Endodermal cell (in vitro differentiated cells): ENCODE results near the gene ZNF775. TPM values are rescaled to one million over a fixed set of nuclear protein-coding genes. Genes with fewer than 3 reads are reported as not detected.

ENCODE experiments used
- DNase-seq: peaks from one replicate; pipeline ENCODE4 v3.0.0-alpha.2; 2017
- H3K27ac ChIP-seq: 2 replicates; pipeline ENCODE4 v1.5.1; 2013; ENCODE audit warnings: mild to moderate bottlenecking, low read depth, low read length, moderate library complexity
- H3K27me3 ChIP-seq: 2 replicates; pipeline ENCODE4 v1.6.1; 2013; ENCODE audit warnings: mild to moderate bottlenecking, low read length, moderate library complexity; ENCODE audit not compliant: insufficient read depth, control insufficient read depth, poor library complexity, severe bottlenecking
- H3K36me3 ChIP-seq: 2 replicates; pipeline ENCODE4 v1.7.0; 2013; ENCODE audit warnings: mild to moderate bottlenecking, low read length, moderate library complexity; ENCODE audit not compliant: control insufficient read depth, insufficient read depth
- H3K4me1 ChIP-seq: one replicate; pipeline ENCODE4 v1.7.0; 2013; ENCODE audit warnings: low read length; ENCODE audit not compliant: control insufficient read depth, insufficient read depth
- H3K4me3 ChIP-seq: 2 replicates; pipeline ENCODE4 v1.5.1; 2013; ENCODE audit warnings: mild to moderate bottlenecking, low read length, moderate library complexity
- H3K9ac ChIP-seq: 2 replicates; pipeline ENCODE4 v1.6.1; 2013; ENCODE audit warnings: mild to moderate bottlenecking, low read length, moderate library complexity; ENCODE audit not compliant: poor library complexity, severe bottlenecking; ENCODE audit errors: extremely low read depth
- H3K9me3 ChIP-seq: 2 replicates; pipeline ENCODE4 v1.6.1; 2013; ENCODE audit warnings: mild to moderate bottlenecking, low read length, moderate library complexity; ENCODE audit not compliant: control insufficient read depth
- H3K27ac Mint-ChIP-seq: 2 replicates; pipeline ENCODE4 v1.8.0; 2020; ENCODE audit warnings: mixed read lengths
- H3K27me3 Mint-ChIP-seq: 2 replicates; pipeline ENCODE4 v1.8.0; 2021; ENCODE audit warnings: mild to moderate bottlenecking, mixed read lengths; ENCODE audit not compliant: insufficient read depth
- H3K36me3 Mint-ChIP-seq: 2 replicates; pipeline ENCODE4 v1.8.0; 2020; ENCODE audit warnings: low read depth, mixed read lengths
- H3K4me1 Mint-ChIP-seq: 2 replicates; pipeline ENCODE4 v1.8.0; 2020; ENCODE audit warnings: mixed read lengths
- H3K4me3 Mint-ChIP-seq: 2 replicates; pipeline ENCODE4 v1.8.0; 2020; ENCODE audit warnings: mild to moderate bottlenecking, moderate library complexity, mixed read lengths
- H3K9me3 Mint-ChIP-seq: 2 replicates; pipeline ENCODE4 v1.8.0; 2020; ENCODE audit warnings: mild to moderate bottlenecking, mixed read lengths
- WGBS, 2 experiments: methylation state at CpG; one replicate each; pipeline versions ENCODE4 v1.1.5 to v1.1.7; 2013; ENCODE audit warnings: missing lambda C conversion rate in 2 of 2, mixed read lengths in 1 of 2; ENCODE audit not compliant: insufficient coverage in 1 of 2, insufficient read length in 1 of 2; 5-methylcytosine and 5-hydroxymethylcytosine counted together
- total RNA-seq, 2 donors: library from RNA; stranded (reverse); fragmentation: NEBNext Ultra II Directional in 1 of 2; extraction: Animal tissue kit (Norgen Biotek cat#: 25700) in 1 of 2; gene quantifications; 2 replicates in 1 of 2; 3 replicates in 1 of 2; pipeline ENCODE4 v1.2.1, GENCODE V29; 2021
- TF ChIP-seq, protein P1 (sequence below): fragments of 200-600 bp; sonication (generic); conservative IDR thresholded peaks from 2 replicates; pipeline ENCODE4 v1.5.0; 2021; ENCODE audit warnings: antibody characterized with exemption, mild to moderate bottlenecking

Gene ZNF775
- total RNA-seq, 2 donors from 2014 or later, result 10.0 to 11.3 TPM

DNA sequence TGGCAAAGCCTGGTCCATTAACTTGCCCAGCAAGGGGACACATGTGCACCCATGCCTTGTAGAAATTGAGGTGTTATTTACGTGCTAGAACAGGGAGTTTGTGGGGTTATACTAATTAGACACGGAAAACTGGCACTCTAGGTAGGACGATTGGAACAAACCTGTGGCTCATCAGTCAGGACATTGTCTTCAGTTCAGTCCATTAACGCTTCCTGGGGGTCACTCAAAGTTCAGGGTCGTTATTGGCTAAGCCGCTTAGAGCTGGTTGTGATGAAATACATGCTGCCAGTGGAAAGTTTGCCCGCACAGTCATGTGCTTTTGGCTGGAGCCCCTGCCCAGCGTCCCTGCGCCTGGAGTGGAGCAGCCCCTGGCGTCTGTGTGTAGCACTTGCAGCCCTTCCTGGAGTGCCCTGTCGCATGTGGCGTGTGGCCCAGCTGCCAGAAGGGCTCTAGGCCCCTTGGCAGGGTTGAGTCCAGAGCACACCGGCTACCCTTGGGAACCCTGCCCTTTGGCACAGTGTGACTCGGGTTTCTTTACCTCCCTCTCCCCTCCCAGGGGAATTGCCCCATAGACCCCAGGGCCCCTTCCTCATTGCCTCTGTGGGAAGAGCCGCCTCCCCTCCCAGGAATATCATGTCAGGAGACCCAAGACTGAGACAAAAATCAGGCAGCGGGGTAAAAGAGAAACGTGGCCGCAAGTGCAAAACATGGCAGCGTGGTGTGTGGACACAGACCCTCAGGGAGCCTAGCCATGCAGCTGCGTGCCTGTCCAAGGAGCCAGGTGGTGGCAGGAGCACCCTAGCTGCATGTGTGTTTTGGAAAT is 9.8 kb downstream of the ZNF775 start:
- H3K27ac Mint-ChIP-seq, result peak overlapping the region; percentile 16
- 90 to 94% methylated on average over 13 to 20 of the region's 20 CpGs for WGBS, 2 experiments
- Histone ChIP-seq H3K27ac (no peak overlapping the region), H3K27me3 (no peaks in the 10 kb centered on the region), H3K9ac (no peak overlapping the region), H3K9me3 (no peaks in the 10 kb centered on the region), H3K36me3 (peaks cover 6% of the 10 kb centered on the region), H3K4me1 (peaks cover 5% of the 10 kb centered on the region), H3K4me3 (no peak overlapping the region)
- no peak overlapping the region for H3K4me3 Mint-ChIP-seq
- peaks cover 33% of the 10 kb centered on the region for H3K36me3 Mint-ChIP-seq
- peaks cover 14% of the 10 kb centered on the region for H3K4me1 Mint-ChIP-seq
- TF ChIP-seq, protein P1, sequence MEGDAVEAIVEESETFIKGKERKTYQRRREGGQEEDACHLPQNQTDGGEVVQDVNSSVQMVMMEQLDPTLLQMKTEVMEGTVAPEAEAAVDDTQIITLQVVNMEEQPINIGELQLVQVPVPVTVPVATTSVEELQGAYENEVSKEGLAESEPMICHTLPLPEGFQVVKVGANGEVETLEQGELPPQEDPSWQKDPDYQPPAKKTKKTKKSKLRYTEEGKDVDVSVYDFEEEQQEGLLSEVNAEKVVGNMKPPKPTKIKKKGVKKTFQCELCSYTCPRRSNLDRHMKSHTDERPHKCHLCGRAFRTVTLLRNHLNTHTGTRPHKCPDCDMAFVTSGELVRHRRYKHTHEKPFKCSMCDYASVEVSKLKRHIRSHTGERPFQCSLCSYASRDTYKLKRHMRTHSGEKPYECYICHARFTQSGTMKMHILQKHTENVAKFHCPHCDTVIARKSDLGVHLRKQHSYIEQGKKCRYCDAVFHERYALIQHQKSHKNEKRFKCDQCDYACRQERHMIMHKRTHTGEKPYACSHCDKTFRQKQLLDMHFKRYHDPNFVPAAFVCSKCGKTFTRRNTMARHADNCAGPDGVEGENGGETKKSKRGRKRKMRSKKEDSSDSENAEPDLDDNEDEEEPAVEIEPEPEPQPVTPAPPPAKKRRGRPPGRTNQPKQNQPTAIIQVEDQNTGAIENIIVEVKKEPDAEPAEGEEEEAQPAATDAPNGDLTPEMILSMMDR, result peak; percentile 71
- H3K9me3 Mint-ChIP-seq, result no peaks in the 10 kb centered on the region
- peak; percentile 83 for DNase-seq
- H3K27me3 Mint-ChIP-seq, result no peaks in the 10 kb centered on the region

DNA sequence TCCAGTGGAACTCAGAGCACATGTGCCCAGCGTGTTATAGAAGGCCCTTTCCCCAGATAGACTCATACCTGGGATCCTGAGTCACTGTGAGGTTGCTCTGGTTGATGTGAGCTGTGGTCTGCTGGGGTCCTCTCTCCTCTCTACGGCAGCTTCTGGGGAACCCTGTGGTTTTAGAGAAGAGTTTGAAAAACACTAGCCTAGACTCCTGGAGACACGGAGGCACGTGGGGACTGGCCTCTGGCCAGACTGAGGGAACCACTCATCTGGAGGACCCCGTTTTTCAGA is 10.3 kb downstream of the ZNF775 start:
- no peaks in the 10 kb centered on the region for H3K27me3 ChIP-seq
- peaks cover under 1% of the 10 kb centered on the region for H3K4me1 ChIP-seq
- H3K27ac ChIP-seq, result no peak overlapping the region
- Mint-ChIP-seq H3K4me3 (no peak overlapping the region), H3K27me3 (no peaks in the 10 kb centered on the region), H3K36me3 (peaks cover 33% of the 10 kb centered on the region), H3K9me3 (no peaks in the 10 kb centered on the region), H3K4me1 (peaks cover 11% of the 10 kb centered on the region), H3K27ac (no peak overlapping the region)
- H3K9ac ChIP-seq, result no peak overlapping the region
- no peaks in the 10 kb centered on the region for H3K9me3 ChIP-seq
- TF ChIP-seq, protein P1, result no peak
- no peak overlapping the region for H3K4me3 ChIP-seq
- DNase-seq, result no peak
- H3K36me3 ChIP-seq, result peaks cover 6% of the 10 kb centered on the region
- 89 to 91% methylated on average over 2 to 5 of the region's 5 CpGs for WGBS, 2 experiments

DNA sequence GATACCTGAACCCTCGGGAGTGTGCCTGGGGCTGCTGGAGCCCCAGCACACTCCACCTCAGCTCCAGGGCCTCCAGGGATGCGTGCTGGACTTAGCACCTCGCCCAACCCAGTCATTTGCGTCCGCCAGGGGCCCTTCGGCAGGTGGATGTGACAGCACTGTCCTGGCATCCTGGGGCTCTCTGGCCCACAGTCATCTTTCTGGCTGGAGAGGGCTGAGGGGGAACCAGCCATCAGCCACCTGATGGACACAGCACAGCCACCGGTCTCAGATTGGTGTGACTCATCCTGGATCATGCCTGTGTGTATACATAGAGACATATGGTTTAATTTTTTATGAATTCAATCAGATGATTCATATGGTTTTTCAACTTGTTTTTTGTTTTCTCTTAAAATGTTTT is 11.1 kb downstream of the ZNF775 start:
- no peaks in the 10 kb centered on the region for H3K9me3 ChIP-seq
- no peaks in the 10 kb centered on the region for H3K4me1 ChIP-seq
- Mint-ChIP-seq H3K36me3 (peaks cover 33% of the 10 kb centered on the region), H3K27me3 (no peaks in the 10 kb centered on the region), H3K4me3 (no peak overlapping the region), H3K4me1 (peaks cover 7% of the 10 kb centered on the region), H3K27ac (no peak overlapping the region), H3K9me3 (no peaks in the 10 kb centered on the region)
- 94 to 96% methylated on average over 5 to 7 of the region's 7 CpGs for WGBS, 2 experiments
- TF ChIP-seq, protein P1, result no peak
- peaks cover 6% of the 10 kb centered on the region for H3K36me3 ChIP-seq
- H3K27me3 ChIP-seq, result no peaks in the 10 kb centered on the region
- no peak overlapping the region for H3K4me3 ChIP-seq
- no peak for DNase-seq
- no peak overlapping the region for H3K27ac ChIP-seq
- H3K9ac ChIP-seq, result no peak overlapping the region
